ENCODE measurements around the gene KLF2. TPM values are rescaled to one million over a fixed set of nuclear protein-coding genes. Genes with fewer than 3 reads are reported as not detected.

Gene KLF2
- total RNA-seq, 2 donors from 2014 or later = 12.9 to 18.7 TPM

DNA sequence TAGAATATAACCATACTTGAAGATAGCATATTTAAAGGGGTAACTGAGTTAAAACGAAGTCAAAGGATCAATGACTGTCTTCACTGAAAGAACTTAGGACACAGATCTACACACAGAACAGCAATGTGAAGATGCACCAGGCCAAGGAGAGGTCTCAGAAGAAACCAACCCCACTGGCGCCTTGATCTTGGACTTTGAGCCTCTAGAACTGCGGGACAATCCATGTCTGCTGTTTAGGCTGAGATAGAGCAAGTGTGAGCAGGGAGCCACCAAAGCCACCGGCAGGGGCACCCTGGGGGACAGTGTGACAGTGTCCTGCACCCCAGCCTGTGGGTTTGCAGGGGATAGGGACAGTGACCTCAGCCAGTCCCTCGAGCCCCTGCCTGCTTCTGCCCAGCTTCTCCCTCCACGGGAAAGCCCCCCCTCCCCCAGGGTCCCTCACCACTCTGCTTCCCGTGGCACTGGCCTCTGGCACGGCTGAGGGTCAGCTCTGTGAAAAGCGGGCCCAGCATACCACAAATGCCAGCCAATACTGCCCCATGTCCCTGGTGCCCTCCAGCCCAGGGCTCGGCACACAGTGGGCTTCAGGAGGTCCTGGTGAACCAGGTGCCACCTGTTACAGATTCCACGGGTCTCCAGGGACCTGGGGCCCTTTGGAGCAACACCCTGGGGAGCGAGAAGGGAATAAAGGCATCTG lies 40.8 kb downstream of the KLF2 start:
- no peak overlapping the region for H3K4me3 ChIP-seq
- H3K9ac ChIP-seq (ENCODE audit: low read depth in 2 of 2, low read length in 2 of 2) = peak overlapping the region in 1 of 2 donors; percentile 21
- TF ChIP-seq, protein P1, sequence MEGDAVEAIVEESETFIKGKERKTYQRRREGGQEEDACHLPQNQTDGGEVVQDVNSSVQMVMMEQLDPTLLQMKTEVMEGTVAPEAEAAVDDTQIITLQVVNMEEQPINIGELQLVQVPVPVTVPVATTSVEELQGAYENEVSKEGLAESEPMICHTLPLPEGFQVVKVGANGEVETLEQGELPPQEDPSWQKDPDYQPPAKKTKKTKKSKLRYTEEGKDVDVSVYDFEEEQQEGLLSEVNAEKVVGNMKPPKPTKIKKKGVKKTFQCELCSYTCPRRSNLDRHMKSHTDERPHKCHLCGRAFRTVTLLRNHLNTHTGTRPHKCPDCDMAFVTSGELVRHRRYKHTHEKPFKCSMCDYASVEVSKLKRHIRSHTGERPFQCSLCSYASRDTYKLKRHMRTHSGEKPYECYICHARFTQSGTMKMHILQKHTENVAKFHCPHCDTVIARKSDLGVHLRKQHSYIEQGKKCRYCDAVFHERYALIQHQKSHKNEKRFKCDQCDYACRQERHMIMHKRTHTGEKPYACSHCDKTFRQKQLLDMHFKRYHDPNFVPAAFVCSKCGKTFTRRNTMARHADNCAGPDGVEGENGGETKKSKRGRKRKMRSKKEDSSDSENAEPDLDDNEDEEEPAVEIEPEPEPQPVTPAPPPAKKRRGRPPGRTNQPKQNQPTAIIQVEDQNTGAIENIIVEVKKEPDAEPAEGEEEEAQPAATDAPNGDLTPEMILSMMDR (IDR thresholded peaks at IDR 0.05) = no peak
- no peak overlapping the region for H3K27ac ChIP-seq
- H3K27me3 ChIP-seq = no peaks in the 10 kb centered on the region
- peaks cover 5% of the 10 kb centered on the region for H3K4me1 ChIP-seq
- H3K9me3 ChIP-seq = no peaks in the 10 kb centered on the region
- intact Hi-C loops (cut with DNase I) = no loop called here
- no peak for DNase-seq
- no peaks in the 10 kb centered on the region for H3K36me3 ChIP-seq

DNA sequence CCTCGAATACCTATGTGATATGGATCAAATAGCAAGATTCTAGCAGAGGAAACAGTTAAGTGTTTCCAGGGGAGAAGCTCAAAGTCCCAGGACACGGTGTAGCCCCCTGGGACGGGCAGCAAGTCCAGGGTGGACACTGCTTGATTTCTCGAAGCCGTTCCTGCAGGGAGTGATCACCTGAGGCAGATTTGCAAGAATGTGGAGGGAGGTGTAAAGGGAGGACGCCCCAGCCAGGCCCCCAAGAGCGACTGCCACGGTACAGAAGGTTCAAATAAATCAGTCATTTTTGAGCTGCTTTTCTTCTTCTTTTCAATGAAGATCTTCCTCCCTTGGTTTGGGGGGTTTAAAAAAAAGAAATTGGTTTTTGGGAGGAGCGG lies 41.4 kb downstream of the KLF2 start:
- Histone ChIP-seq H3K36me3 (no peaks in the 10 kb centered on the region), H3K9ac (ENCODE audit: low read depth in 2 of 2, low read length in 2 of 2) (peak overlapping the region in 1 of 2 donors; percentile 21), H3K9me3 (no peaks in the 10 kb centered on the region), H3K4me1 (peaks cover 6% of the 10 kb centered on the region), H3K27me3 (no peaks in the 10 kb centered on the region), H3K27ac (no peak overlapping the region), H3K4me3 (no peak overlapping the region)
- intact Hi-C loops (cut with DNase I) = no loop called here
- TF ChIP-seq, protein P1 (IDR thresholded peaks at IDR 0.05) = no peak
- no peak for DNase-seq

DNA sequence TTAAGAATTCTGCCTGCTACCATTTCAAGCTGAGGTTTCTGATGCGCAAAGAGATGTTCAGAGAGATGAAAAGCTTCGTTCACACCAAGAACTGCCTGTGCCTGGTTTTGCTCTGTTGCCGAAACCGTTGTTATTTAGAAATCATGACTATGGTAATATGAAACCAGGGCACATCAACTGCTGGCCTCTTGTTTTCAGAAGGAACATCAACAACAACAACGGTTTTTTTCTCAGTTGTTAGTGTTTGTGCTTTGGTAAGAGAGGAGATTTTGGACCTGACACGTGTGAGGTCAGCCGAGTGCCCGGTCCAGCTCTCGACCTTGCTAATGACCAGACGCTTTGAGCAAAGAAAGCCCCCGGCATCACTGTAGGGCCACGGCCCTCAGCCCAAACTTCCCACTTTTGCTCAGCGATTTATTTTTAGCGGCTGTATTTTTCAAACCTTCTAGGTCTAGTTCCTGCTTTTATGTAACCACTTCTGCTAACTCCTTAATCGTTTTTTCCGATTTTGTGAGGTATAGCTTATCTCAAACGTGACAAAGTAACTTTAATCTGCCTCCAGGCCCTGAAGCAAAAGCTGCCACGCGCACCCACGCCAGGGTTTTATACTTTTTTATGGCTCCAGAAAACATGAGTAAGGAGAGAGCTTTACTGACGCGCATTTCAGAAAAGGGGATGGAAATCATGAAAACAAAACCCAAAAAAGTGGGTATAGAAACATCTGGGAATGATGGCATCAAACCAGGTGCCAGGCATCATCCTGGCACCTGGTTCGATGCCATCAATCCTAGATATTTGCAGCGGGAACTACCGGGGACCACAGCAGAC lies 42.0 kb downstream of the KLF2 start:
- Histone ChIP-seq H3K4me3 (no peak overlapping the region), H3K27ac (peak overlapping the region; percentile 42), H3K9ac (ENCODE audit: low read depth in 2 of 2, low read length in 2 of 2) (no peak overlapping the region), H3K36me3 (no peaks in the 10 kb centered on the region), H3K9me3 (no peaks in the 10 kb centered on the region), H3K27me3 (no peaks in the 10 kb centered on the region), H3K4me1 (peaks cover 11% of the 10 kb centered on the region)
- TF ChIP-seq, protein P1 (IDR thresholded peaks at IDR 0.05) = no peak
- intact Hi-C loops (cut with DNase I) = no loop called here
- DNase-seq = no peak

DNA sequence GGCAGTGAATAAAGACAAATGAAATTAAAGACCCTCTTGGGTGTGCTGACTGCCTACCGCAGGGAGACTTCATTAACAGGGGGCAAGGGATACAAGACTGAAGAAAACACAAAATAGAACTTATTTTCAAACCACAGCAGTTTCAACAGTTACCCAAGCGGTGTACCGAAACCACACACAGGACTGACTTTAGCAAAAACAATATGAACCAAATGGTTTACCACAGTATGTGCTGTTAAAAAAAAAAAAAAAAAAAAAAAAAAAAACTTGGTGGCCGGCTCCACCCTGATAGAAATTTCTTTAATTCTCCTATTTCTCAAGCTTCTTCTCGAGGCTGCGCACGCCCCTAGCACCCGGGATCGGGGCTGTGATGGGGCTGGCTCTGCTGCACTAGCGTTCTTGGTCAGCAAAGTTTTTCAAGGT lies 42.6 kb downstream of the KLF2 start:
- H3K27me3 ChIP-seq = no peaks in the 10 kb centered on the region
- no peak overlapping the region for H3K4me3 ChIP-seq
- H3K36me3 ChIP-seq = no peaks in the 10 kb centered on the region
- H3K27ac ChIP-seq = peak overlapping the region; percentile 42
- no peak overlapping the region for H3K9ac ChIP-seq (ENCODE audit: low read depth in 2 of 2, low read length in 2 of 2)
- intact Hi-C loops (cut with DNase I) = no loop called here
- H3K4me1 ChIP-seq = peaks cover 16% of the 10 kb centered on the region
- TF ChIP-seq, protein P1 (IDR thresholded peaks at IDR 0.05) = no peak
- H3K9me3 ChIP-seq = no peaks in the 10 kb centered on the region
- no peak for DNase-seq

DNA sequence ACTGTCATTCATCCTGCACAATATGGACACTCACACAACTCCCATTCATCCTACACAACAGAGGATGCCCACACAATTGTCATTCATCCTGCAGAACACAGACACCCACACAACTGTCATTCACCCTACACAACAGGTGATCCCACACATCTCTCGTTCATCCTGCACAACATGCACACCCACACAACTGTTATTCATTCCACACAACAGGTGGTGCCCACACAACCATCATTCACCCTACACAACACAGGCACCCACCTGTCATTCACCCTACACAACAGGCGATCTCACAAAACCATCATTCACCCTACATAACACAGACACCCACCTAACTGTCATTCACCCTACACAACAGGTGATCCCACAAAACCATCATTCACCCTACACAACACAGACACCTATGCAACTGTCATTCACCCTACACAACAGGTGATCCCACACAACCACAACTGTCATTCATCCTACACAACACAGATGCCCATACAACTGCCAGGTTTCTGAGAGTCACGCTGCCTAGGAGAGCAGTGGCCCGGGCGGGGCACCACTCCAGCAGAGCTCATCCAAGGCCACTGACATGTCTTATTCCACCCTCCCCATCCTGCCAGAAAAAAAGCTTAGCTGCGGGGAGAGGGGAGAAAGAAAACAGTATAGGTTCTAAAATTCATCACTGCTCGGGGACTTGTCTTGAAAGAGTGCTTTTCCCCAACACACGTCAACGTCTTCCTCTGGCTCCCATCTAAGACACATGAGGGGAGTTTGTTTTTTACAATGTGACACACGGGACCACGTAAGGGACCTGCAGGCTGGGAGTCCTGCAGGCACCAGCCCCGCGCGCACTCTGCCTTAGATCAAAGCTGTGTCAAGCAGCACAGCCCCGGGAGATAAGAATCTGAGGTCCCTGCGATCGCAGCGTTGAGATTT lies 44.0 kb downstream of the KLF2 start:
- no peak overlapping the region for H3K27ac ChIP-seq
- peaks cover 20% of the 10 kb centered on the region for H3K4me1 ChIP-seq

More for the DNA sequence above, 44.0 kb downstream of the KLF2 start:
- intact Hi-C loops (cut with DNase I) = no loop called here
- H3K27me3 ChIP-seq = no peaks in the 10 kb centered on the region
- no peak overlapping the region for H3K4me3 ChIP-seq
- TF ChIP-seq, protein P1 (IDR thresholded peaks at IDR 0.05) = no peak
- no peak for DNase-seq
- H3K36me3 ChIP-seq = no peaks in the 10 kb centered on the region
- H3K9me3 ChIP-seq = no peaks in the 10 kb centered on the region
- no peak overlapping the region for H3K9ac ChIP-seq (ENCODE audit: low read depth in 2 of 2, low read length in 2 of 2)
